H1 (cell line): ENCODE data around the gene TBX21. TPM values are rescaled to one million over a fixed set of nuclear protein-coding genes. Genes with fewer than 3 reads are reported as not detected.
A peak's percentile ranks its signal among the peaks of the same experiment; 100 is the strongest.

Source experiments
- BCL11A ChIP-seq, 2 experiments: IDR thresholded peaks; one replicate each; pipeline ENCODE4 v1.6.1; 2011; ENCODE audit warnings: low read depth in 2 of 2, low read length in 2 of 2, mild to moderate bottlenecking in 2 of 2
- CREB1 ChIP-seq: IDR thresholded peaks from 2 replicates; pipeline ENCODE4 v1.6.1; 2012; ENCODE audit warnings: inconsistent platforms
- CTCF ChIP-seq, 3 experiments: IDR thresholded peaks; 1 replicate in 2 of 3; 2 replicates in 1 of 3; pipeline versions ENCODE4 v1.5.1 to v1.6.1; 2011; ENCODE audit warnings: low read length in 3 of 3, mild to moderate bottlenecking in 3 of 3, inconsistent platforms in 2 of 3, low read depth in 1 of 3, moderate library complexity in 1 of 3; ENCODE audit not compliant: insufficient read depth in 1 of 3; ENCODE audit errors: control extremely low read depth in 1 of 3
- POLR2AphosphoS5 ChIP-seq: IDR thresholded peaks from 2 replicates; pipeline ENCODE4 v1.6.1; 2011; ENCODE audit warnings: low read depth, low read length
- polyA plus RNA-seq, 7 experiments: library from polyadenylated mRNA; depleted of rRNA in 3 of 7; stranded (reverse) in 5 of 7; unstranded in 2 of 7; fragments of >200 nt in 5 of 7; fragments of 200-250 nt in 2 of 7; gene quantifications; 1 replicate in 5 of 7; 2 replicates in 1 of 7; 4 replicates in 1 of 7; pipeline versions ENCODE4 v1.2.1 to v1.2.3, GENCODE V29; 2011 to 2013; ENCODE audit warnings: missing spikeins in 2 of 7, mixed read lengths in 2 of 7
- total RNA-seq: library from RNA; stranded (reverse); fragmentation: NEBNext Ultra II Directional; extraction: Animal tissue kit (Norgen Biotek cat#: 25700); gene quantifications from 2 replicates; pipeline ENCODE4 v1.2.1, GENCODE V29; 2021

The TBX21 gene
- total and polyA plus RNA-seq, 2 of the 8 experiments (the other 6 are each of a cell fraction or from before 2014, with no cell fraction given), result not detected

DNA sequence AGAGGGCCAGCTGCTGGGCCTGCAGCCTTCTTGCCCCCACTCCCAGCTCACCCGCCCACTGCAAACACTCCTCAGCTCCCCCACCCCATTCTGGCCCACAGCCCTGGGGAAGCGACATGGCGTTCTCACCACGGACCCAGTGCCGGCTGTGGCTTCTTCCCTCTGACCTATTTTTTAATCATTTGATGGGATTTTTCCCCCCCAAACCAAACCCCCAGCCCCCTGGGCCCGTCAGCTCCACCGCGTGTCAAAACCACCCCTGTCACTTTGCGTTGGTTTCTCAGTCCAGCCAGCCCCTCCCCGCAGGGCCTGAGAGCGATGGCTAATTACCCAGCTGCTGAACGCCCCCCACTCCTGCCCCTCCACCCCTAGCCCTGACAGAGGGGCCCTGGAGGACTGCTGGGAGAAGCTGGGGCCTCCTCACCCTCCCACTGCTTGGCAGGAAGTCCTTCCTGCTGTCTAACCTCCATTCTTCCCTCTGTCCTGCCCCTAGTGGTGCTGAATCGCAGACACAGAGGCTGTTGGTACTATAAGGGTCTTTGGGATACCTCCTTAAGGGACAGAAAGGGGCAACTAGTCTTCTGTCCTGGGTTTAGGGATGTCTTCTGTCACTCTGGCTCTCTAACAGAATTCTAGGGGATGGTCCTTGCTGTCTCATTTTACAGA, 7.5 kb upstream of the TBX21 start (continued):
- no peak for TF ChIP-seq BCL11A (IDR thresholded peaks at IDR 0.05; ENCODE audit: low read depth in 2 of 2, low read length in 2 of 2)
- TF ChIP-seq POLR2AphosphoS5, result no peak
- TF ChIP-seq CREB1, result no peak
- peak in 2 of 3 experiments; percentile 32 to 41; a peak in 3 of 4 replicates for TF ChIP-seq CTCF (IDR thresholded peaks at IDR 0.05; ENCODE audit: control extremely low read depth in 1 of 3, insufficient read depth in 1 of 3, low read depth in 1 of 3, low read length in 3 of 3)
